Measurements from ENCODE around the gene JAZF1. TPM values are rescaled to one million over a fixed set of nuclear protein-coding genes. Genes with fewer than 3 reads are reported as not detected.

The JAZF1 gene
- total RNA-seq, 1 experiment from 2014 or later: 9.1 TPM

DNA sequence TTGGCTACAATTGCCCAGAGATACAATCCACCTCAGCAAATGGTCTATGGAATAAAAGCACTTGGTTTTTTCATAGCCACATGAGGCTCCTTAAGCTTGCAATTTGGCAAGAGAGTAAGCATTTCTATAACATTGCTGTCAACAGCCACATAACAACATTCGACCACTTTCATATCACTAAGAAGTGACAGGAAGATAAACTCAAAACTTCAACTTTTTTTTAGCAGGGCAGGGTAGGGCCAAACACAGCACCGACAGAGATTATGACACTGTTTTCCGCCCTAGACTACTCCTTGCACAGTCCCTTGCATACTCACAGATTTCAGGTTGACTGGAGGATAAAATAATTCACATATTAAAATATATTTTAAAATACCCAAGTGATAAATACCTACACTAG lies 185.4 kb downstream of the JAZF1 start:
- no peak overlapping the region for H3K18ac ChIP-seq (ENCODE audit: insufficient read length, low read depth, low read length)
- H3K9ac ChIP-seq (ENCODE audit: extremely low read depth, insufficient read length, low read length): no peak overlapping the region
- Mint-ChIP-seq H3K27ac (peak overlapping the region in 1 of 3 experiments; percentile 76; a peak in 1 of 7 replicates), H3K27me3 (ENCODE audit: low read depth) (no peaks in the 10 kb centered on the region), H3K9me3 (no peaks in the 10 kb centered on the region), H3K4me1 (peaks cover 4 to 7% of the 10 kb centered on the region in 2 experiments; a peak in 3 of 4 replicates), H3K36me3 (ENCODE audit: insufficient read depth in 1 of 3, low read depth in 3 of 3) (peaks cover 0 to 2% (median 0%) of the 10 kb centered on the region in 3 experiments; a peak in 1 of 7 replicates), H3K4me3 (no peak overlapping the region)
- WGBS (ENCODE audit: extremely low coverage, insufficient read length, low lambda C conversion rate): no CpG with 5 or more reads among the region's 3 CpGs
- H3T11ph ChIP-seq (ENCODE audit: low read length): no peak overlapping the region
- H3K56ac ChIP-seq (ENCODE audit: insufficient read length, low read depth, low read length): no peak overlapping the region
- H3K4me2 ChIP-seq (ENCODE audit: insufficient read depth, insufficient read length, low read length): no peak overlapping the region
- peaks cover 2% of the 10 kb centered on the region for H3K79me1 ChIP-seq (ENCODE audit: insufficient read depth, low read depth, low read length, poor library complexity, severe bottlenecking)
- no peak for DNase-seq
- H3K4me1 ChIP-seq (ENCODE audit: insufficient read depth, low read length): peaks cover 2% of the 10 kb centered on the region; the same call in 1 of the 2 replicates
- no peak overlapping the region for H3K4ac ChIP-seq (ENCODE audit: low read depth, low read length)
- H2BK15ac ChIP-seq (ENCODE audit: low read depth, low read length): no peak overlapping the region
- H2BK5ac ChIP-seq (ENCODE audit: insufficient read length, low read length): no peak overlapping the region
- no peak overlapping the region for H2BK120ac ChIP-seq (ENCODE audit: low read depth, low read length, poor library complexity, severe bottlenecking)
- H4K5ac ChIP-seq (ENCODE audit: insufficient read length, low read depth, low read length): no peak overlapping the region
- H3K27ac ChIP-seq (ENCODE audit: insufficient read length, low read depth, low read length): no peak overlapping the region
- H2AK5ac ChIP-seq (ENCODE audit: insufficient read length, low read length): no peak overlapping the region
- H2BK20ac ChIP-seq (ENCODE audit: low read depth, low read length, poor library complexity, severe bottlenecking): no peak overlapping the region
- H4K20me1 ChIP-seq (ENCODE audit: control insufficient read depth, insufficient read depth, insufficient read length): no peaks in the 10 kb centered on the region
- no peak overlapping the region for H4K8ac ChIP-seq (replicated peaks; ENCODE audit: insufficient read length, low read depth, low read length)
- H4K91ac ChIP-seq (ENCODE audit: insufficient read length, low read depth, low read length): no peak overlapping the region
- no peaks in the 10 kb centered on the region for H3K79me2 ChIP-seq (ENCODE audit: insufficient read depth, low read length)
- H3K23ac ChIP-seq (ENCODE audit: insufficient read length, low read depth, low read length): no peak overlapping the region
- H3K14ac ChIP-seq (ENCODE audit: insufficient read depth, low read length): no peak overlapping the region
- no peaks in the 10 kb centered on the region for H3K27me3 ChIP-seq (ENCODE audit: insufficient read depth, low read length)
- H3K9me3 ChIP-seq (ENCODE audit: control insufficient read depth, low read depth, low read length): no peaks in the 10 kb centered on the region
- H3K23me2 ChIP-seq (ENCODE audit: insufficient read length, low read depth, low read length, poor library complexity, severe bottlenecking): no peaks in the 10 kb centered on the region
- TF ChIP-seq, protein P1, sequence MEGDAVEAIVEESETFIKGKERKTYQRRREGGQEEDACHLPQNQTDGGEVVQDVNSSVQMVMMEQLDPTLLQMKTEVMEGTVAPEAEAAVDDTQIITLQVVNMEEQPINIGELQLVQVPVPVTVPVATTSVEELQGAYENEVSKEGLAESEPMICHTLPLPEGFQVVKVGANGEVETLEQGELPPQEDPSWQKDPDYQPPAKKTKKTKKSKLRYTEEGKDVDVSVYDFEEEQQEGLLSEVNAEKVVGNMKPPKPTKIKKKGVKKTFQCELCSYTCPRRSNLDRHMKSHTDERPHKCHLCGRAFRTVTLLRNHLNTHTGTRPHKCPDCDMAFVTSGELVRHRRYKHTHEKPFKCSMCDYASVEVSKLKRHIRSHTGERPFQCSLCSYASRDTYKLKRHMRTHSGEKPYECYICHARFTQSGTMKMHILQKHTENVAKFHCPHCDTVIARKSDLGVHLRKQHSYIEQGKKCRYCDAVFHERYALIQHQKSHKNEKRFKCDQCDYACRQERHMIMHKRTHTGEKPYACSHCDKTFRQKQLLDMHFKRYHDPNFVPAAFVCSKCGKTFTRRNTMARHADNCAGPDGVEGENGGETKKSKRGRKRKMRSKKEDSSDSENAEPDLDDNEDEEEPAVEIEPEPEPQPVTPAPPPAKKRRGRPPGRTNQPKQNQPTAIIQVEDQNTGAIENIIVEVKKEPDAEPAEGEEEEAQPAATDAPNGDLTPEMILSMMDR (conservative IDR thresholded peaks at IDR 0.05): no peak
- no peak overlapping the region for H2AFZ ChIP-seq (ENCODE audit: low read length)
- no peak overlapping the region for H2BK12ac ChIP-seq (ENCODE audit: insufficient read length, low read depth, low read length)
